GDM1 (cell line): Measurements from ENCODE around the gene GVQW3.
A peak's percentile ranks its signal among the peaks of the same experiment; 100 is the strongest.

ENCODE experiments used
- DNase-seq: peaks from one replicate; lab custom pipeline; 2025; lab: John Stamatoyannopoulos, UW

The GVQW3 gene

DNA sequence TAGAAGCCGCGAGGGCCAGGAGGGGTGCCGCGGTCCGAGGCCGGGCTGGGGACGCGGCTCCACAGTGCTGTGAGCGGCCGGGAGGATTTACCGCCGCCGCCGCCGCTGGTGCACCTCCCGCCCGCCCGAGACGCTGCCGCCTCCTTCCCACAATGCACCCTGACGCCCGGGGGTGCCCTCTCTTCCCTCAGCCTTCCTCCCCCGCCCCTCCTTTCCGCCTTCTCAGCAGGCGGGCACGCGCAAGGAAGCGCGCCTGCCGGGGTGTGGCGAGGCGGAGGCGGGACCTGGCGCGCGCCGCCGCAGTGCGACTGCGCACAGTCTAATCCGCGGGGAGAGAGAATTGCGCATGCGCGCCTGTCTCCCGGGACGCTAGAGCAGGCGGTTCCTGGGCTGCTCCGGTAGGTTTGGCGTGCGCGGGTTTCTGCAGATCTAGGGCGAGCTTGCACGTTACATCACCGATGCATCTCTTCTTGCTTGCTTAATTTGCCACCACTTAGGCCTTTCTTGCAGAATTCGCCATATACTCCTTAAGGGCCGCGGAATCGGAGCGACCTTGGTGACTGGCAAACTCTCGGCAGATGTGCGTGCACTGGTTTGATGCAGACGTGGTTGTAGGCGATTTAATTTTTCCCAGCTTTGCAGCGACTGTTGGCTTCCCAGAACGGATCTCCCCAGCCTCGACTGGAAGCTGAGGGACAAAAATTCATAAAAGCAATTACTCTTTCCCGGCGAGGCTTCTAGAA lies at the start of gene GVQW3, which contains the start of gene THAP12:
GVQW3 (plus strand) TSS at position 347 of the 743 bp plus-strand sequence. CDS start 506 bp downstream, outside the sequence.
THAP12 (minus strand) TSS at position 156 of the 743 bp plus-strand sequence. CDS start 296 bp downstream, outside the sequence.
- peak; percentile 98 for DNase-seq

DNA sequence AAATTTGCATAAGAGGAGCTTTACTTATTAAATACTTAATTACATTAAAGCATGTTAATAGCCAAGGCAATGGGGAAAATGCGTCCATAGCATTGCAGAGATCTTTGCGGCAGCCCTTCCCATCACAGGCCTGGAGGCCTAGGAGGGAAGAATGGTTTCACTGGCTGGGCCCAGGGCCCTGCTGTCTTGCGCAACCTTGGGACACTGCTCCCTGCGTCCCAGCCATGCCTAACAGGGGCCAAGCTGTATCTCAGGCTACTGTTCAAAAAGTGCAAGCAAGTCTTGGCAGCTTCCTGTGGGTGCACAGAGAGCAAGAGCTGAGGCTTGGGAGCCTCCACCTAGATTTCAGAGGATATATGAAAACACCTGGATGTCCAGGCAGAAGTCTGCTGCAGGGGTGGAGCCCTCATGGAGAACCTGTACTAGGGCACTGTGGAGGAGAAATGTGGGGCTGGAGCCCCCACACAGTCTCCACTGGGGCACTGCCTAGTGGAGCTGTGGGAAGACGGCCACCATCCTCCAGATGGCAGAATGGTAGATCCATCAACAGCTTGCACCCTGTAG lies 46.2 kb upstream of the GVQW3 start:
- no peak for DNase-seq

GRCh38 chr11:76335842-76336241 lies 45.3 kb upstream of the GVQW3 start:
- DNase-seq, result peak; percentile 59

- DNase-seq, result no peak
These were observed 44.5 kb upstream of the GVQW3 start for GRCh38 chr11:76336597-76336996.

- no peak for DNase-seq
These were observed 43.7 kb upstream of the GVQW3 start for GRCh38 chr11:76337469-76337868.

- DNase-seq, result no peak
These were observed 43.2 kb upstream of the GVQW3 start for GRCh38 chr11:76337923-76338322.

DNA sequence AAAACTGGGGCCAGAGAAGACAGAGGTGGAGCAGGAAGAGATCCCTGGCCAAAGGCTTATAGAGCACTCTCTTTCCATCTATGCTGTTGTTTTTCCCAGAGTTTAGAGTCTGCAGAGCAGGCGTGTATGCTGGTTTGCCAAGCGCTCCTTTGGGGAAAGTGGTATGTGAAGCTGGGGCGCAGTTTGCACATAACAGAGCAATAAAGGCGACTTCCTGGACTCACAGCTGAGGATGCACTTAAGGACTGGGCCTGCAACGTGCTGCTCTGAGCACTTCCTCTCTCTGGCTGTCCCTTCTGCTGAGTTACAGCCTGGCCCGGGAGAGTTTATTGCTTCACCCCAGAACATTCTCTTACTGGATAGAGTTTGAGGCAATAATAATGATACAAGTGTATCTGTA lies 41.9 kb upstream of the GVQW3 start:
- DNase-seq, result peak; percentile 67

DNA sequence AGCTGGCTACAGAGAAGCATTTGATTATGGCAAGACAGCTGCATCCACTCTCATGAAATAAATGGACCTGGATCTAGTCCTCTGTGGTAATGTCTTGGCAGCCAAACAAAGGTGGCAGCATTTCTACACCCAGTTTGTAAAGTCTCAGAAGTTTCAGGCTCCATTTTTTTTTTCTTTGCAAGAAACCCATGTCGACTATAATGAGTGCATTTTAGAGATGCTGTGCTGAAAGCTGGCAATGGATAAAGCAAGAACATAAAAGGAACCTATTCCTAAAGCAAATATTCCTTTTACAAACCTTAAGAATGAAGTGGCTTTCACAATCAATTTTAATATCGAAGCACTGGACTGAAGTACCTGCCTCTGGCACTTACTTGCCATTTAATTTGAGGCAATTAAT lies 33.7 kb upstream of the GVQW3 start:
- no peak for DNase-seq

GRCh38 chr11:76348348-76348747 lies 32.8 kb upstream of the GVQW3 start:
- no peak for DNase-seq

GRCh38 chr11:76355172-76355571 lies 26.0 kb upstream of the GVQW3 start:
- DNase-seq, result no peak

DNA sequence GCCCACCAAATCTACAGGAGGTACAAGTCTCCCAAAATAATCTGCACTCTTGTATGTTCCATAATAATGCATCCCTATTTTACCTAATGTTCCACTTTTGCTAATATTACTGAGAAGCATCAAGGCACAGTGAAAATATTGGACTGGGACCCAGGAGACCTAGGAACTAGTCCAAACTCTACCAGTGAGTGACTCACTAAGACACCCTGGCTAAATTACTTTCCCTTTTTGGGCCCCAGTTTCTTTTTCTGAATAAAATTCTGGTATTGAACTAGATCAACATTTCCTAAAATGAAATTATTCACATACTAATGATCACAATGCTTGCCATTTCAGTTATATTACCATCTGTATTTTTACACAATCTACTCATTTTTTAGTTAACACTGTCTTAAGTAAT lies 19.7 kb upstream of the GVQW3 start:
- DNase-seq, result no peak

DNA sequence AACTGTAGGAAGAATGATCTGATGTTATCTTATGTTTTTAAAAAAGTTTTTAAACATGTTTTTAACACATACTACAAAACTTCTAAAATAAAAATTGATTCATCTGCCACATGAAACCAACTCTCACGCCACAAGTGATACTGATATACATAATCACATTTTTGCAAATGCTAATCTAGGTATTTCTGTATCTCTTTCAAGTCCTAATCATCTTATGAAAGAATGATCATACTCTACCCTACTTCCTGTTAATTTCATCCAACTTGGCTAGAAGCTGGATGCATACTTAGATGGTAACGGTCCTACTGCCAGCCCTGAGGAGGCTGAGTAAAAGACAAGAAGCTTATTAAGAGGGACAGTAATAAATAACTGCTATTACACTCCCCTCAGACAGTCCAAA lies 19.3 kb upstream of the GVQW3 start:
- no peak for DNase-seq

GRCh38 chr11:76362716-76363115 lies 18.4 kb upstream of the GVQW3 start:
- DNase-seq, result no peak

DNA sequence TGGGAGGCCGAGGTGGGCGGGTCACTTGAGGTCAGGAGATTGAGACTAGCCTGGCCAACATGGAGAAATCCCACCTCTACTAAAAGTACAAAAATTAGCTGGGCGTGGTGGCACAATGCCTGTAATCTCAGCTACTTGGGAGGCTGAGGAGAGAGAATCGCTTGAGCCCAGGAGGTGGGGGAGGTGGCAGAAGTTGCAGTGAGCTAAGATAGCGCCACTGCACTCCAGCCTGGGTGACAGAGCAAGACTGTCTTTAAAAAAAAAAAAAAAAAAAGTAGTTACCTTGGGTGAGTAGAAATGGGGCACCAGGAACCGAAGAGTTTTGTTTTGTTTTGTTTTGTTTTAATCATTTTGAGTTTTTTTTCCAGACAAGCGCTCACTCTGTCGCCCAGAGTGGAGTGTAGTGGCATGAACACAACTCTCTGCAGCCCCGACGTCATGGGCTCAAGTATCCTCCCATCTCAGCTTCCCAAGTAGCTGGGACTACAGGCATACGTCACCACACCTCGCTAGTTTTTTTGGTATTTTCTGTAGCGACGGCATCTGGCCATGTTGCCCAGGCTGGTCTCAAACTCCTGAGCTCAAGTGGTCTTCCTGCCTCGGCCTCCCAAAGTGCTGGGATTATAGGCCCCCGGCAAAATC lies 16.0 kb upstream of the GVQW3 start:
- DNase-seq, result no peak

DNA sequence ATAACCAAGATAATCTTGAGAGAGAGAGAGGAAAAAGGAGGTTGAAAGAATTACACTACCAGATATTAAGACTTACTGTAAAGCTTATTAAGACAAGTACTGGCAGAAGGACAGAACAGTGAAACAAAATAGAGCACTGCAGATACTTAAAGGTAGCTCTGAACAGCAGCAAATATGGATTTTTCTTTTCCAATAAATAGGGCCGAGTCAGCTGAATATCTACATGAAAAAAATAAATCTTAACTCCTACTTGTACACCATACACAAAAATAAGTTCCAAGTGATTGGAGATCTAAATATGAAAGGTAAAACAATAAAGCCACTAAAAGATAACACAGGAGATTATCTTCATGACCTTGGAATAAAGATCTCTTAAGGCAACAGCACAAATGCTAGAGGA lies 12.6 kb upstream of the GVQW3 start:
- no peak for DNase-seq

- DNase-seq, result no peak
These were observed 11.7 kb upstream of the GVQW3 start for GRCh38 chr11:76369406-76369805.

DNA sequence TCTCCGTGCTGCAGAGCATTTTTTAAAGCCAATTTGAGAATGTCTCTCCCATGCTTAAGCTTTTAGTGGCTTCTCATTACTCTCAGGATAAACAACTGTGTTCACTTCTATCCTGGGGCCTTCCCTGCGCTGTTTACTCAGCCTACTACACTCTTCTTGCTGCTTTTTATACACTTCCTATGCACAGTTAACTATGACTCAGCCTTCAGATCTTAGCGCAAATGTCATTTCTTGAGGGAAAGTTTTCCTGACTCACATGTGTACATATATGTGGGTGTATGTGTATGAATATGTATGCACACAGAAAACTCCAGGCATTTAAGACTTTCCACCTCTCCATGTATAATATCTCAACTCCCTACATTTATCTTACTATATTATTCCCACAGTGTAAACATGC lies 10.0 kb upstream of the GVQW3 start:
- DNase-seq, result peak; percentile 16

GRCh38 chr11:76376746-76377558 lies 4.2 kb upstream of the GVQW3 start:
- DNase-seq, result no peak

GRCh38 chr11:76379807-76380158 lies 1.3 kb upstream of the GVQW3 start:
- DNase-seq, result no peak

- DNase-seq, result no peak
These were observed 755 bp upstream of the GVQW3 start for GRCh38 chr11:76380159-76380976.

GRCh38 chr11:76382209-76382608 lies 1.1 kb downstream of the GVQW3 start:
- DNase-seq, result no peak

- no peak for DNase-seq
These were observed 4.8 kb downstream of the GVQW3 start for GRCh38 chr11:76385903-76386302.
